ENCODE results near the gene ASIC3.

ASIC3 gene

GRCh38 chr7:151087245-151088018, 39.1 kb downstream of the ASIC3 start:
- DNase-seq, result peak in 1 of 2 donors; percentile 29

- no peak for DNase-seq
Measured at GRCh38 chr7:151088019-151088855, 39.9 kb downstream of the ASIC3 start.

- no peak for DNase-seq
Measured at GRCh38 chr7:151088856-151089699, 40.7 kb downstream of the ASIC3 start.

DNA sequence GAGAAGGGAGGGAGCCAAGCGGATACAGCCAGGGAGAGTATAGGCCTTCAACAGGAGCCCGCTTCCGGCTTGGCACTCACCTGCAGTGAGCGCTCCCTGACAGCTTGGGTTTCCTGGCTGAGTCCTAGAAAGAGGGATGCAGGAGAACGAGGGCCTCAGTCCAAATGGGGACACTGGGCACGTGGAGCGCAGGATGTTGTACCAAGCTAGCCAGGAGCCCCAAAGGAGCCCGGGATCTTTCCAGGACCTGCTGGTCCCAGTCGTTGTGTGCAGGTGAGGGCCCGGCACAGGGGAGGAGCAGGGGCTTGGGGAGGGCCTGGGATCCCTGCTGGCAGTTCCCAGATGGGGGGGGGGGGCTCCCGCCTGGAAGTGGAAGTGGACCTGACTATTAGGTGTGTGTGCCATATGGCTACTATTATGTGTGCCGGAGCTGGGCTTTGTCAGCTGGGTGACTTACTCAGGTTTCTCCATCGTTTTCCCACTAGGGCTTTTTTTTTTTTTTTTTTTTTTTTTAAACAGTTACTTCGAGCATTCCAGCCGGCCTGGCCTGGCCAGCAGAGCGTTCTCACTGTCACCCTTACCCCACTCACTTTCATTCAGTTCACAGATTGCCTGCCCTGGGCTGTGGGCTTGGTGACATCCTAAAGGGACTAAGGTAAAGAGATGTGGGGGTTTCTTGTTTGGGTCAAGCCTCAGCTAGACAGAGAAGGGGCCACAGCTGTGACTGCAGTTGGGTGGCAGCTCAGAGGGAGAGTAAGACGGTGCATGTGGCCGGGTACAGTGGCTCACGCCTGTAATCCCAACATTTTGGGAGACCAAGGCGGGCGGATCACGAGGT, 41.8 kb downstream of the ASIC3 start:
- DNase-seq, result no peak

DNA sequence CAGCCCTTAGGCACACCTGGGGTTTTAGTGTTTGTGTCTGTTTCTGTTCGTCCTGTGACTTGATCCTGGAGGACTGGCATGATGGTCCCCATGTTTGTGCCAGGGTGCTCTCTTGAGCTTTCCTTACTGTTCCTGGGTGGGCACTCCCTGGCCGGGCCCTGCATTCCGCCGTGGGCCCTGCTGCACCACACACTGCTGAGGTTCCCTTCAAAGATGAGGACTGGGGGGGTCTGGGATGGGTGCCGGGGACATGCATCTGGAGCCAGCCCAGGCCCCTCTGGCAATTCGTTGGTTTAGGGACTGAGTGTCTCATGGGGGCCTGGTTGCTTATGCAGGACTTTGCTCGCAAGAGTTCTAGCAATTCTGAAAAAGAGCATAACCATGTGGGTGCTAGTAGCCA, 42.7 kb downstream of the ASIC3 start:
- DNase-seq, result no peak

GRCh38 chr7:151091431-151091830, 43.1 kb downstream of the ASIC3 start:
- no peak for DNase-seq

DNA sequence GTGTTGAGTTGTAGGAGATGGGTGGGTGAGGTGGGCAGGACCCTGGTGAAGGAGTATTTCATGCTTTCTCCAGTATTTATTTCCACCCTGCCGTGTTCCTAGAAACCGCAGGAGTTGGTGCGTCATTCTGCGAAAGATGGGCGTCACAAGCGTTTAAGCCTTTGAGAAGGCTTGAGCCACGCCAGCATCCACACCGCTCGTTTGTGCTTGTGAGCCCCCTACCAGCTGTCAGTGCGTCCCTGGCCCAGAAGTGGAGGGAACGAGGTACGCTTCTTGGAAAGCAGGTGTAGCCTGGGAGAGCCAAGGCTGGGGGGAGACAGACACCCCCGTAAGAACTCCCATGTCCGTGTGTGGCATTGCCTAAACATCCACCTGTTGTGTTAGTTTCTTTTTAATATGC, 43.7 kb downstream of the ASIC3 start:
- DNase-seq, result no peak

- DNase-seq, result no peak
Measured at GRCh38 chr7:151093748-151094147, 45.4 kb downstream of the ASIC3 start.

- DNase-seq, result no peak
Measured at GRCh38 chr7:151094675-151095074, 46.3 kb downstream of the ASIC3 start.

DNA sequence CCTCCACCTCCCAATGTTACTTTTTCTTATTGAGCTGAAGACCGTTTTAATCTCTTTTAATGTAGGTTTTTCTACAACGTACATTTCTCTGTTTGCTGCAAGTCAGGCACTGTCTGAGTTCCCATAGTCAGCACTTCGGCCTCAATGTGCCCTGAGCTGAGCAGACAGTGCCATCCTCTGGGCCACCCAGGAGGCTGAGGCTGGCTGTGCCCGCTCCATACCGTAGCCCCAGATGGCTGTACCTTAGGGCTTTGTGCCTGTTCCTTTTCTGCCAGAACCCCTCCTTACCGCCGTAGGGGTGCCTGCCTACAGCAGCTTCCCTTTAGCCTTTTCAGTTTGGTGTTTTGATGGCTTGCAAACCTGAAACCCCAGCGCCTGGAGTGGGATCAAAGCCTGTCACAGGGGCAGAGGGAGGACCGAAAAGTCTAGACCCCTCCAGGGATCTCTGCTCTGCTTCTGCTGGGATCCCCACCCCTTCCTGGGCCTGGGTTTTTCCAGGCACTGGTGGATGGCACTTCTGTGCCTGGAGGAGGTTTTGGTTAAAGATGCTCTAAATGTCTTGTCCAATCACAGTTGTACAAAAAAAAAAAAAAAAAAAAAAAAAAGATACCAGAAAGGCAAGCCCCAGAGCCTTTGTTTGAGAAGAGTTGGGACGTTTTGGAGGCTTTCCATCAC, 46.9 kb downstream of the ASIC3 start:
- no peak for DNase-seq

GRCh38 chr7:151095828-151096475, 47.6 kb downstream of the ASIC3 start:
- no peak for DNase-seq

- DNase-seq, result no peak
Measured at GRCh38 chr7:151099486-151100211, 51.3 kb downstream of the ASIC3 start.

DNA sequence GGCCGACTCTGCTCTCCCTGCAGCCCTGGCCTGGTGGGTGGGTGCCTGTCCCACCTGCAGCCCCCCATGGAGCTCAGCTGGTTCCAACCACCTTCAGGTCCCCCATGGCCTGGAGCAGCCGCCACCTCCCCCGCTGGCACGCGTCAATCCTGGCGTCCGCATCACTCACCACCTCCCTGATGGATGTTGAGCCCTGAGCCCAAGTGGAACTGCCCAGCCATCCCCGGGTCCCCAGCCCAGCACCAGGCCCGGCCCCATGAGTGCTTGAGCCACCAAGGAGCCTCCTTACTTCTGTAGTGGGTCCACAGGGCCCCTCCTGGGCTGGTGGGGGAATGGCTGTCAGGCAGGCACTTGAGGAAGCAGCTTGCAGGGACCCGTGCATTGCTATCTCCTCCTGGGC, 52.6 kb downstream of the ASIC3 start:
- DNase-seq, result no peak

DNA sequence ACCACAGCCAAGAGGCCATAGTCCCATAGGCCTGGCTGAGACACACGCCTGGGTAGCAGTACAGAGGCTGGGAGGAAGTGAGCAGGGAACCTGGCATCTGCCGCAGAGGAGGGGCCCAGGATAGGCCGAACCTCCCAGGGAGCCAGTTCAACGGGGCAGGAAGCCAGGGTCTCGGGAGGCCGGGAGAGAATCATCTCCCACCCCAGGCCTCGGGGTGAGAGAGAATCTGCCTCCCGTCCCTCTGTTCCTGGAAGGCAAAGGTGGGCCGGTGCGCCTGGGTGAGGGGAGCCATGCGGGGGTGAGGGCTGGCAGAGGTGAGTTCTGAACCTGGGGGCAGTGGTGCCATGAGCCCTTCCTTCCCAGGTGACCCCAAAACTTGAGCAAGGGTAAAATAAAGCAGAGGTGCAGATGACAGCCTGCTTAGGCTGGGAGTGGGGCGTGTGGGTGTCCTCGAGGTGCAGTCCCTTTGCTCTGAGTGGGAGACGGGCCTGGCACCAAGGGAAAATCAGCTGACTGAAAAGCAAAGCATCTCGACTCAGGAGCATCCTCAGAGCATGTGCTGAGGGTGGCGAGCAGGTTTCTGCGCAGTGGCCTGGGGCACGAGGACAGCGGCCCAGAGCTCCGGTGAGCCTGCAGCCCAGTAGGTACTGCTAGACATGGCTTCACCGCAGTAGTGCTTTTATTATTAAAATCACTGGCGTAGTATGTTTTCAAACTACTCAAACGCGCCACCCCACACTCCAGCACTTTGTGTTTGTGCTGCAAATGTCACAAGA, 53.5 kb downstream of the ASIC3 start:
- DNase-seq, result no peak

Measured in activated CD4-positive, alpha-beta T cell treated with anti-CD3 and anti-CD28 coated beads for 4 hours (primary cell).